Mesodermal cell (in vitro differentiated cells): Measurements from ENCODE around the gene NLGN1.
"Not testable (repeated sequence)": the region's sequence is repeated elsewhere in the genome, so short reads cannot be mapped to it uniquely, and the experiment has no call there.

ENCODE experiments used
- H3K27ac ChIP-seq: 2 replicates; pipeline ENCODE4 v1.7.0; 2013; ENCODE audit warnings: mild to moderate bottlenecking, low read depth, low read length, moderate library complexity; ENCODE audit not compliant: severe bottlenecking
- H3K36me3 ChIP-seq: 2 replicates; pipeline ENCODE4 v1.7.1; 2013; ENCODE audit warnings: mild to moderate bottlenecking, low read length, moderate library complexity; ENCODE audit not compliant: control insufficient read depth, insufficient read depth
- H3K4me1 ChIP-seq: one replicate; pipeline ENCODE4 v1.7.1; 2013; ENCODE audit warnings: mild to moderate bottlenecking, low read length; ENCODE audit not compliant: insufficient read depth, control insufficient read depth, poor library complexity, severe bottlenecking
- H3K4me3 ChIP-seq: 2 replicates; pipeline ENCODE4 v1.7.0; 2013; ENCODE audit warnings: low read length, control low read depth, mild to moderate bottlenecking; ENCODE audit not compliant: insufficient read depth, poor library complexity, severe bottlenecking; ENCODE audit errors: extremely low read depth
- H3K9me3 ChIP-seq: 2 replicates; pipeline ENCODE4 v1.7.1; 2013; ENCODE audit warnings: mild to moderate bottlenecking, low read length, moderate library complexity; ENCODE audit not compliant: control insufficient read depth
- WGBS, 2 experiments: methylation state at CpG; one replicate each; pipeline ENCODE4 v1.1.5; 2013; ENCODE audit warnings: missing lambda C conversion rate in 2 of 2; ENCODE audit not compliant: insufficient coverage in 2 of 2; 5-methylcytosine and 5-hydroxymethylcytosine counted together

NLGN1 gene

GRCh38 chr3:173429527-173429926 lies 32.0 kb downstream of the NLGN1 start:
- WGBS, 2 experiments = 71 to 86% methylated on average over 1 of the region's 1 CpG
- Histone ChIP-seq H3K27ac (no peak overlapping the region), H3K4me3 (no peak overlapping the region), H3K36me3 (no peaks in the 10 kb centered on the region), H3K9me3 (peaks cover 3% of the 10 kb centered on the region), H3K4me1 (no peaks in the 10 kb centered on the region)

GRCh38 chr3:173430576-173430975 lies 33.0 kb downstream of the NLGN1 start:
- WGBS, 2 experiments = 62 to 80% methylated on average over 1 of the region's 2 CpGs
- no peaks in the 10 kb centered on the region for H3K36me3 ChIP-seq
- H3K4me1 ChIP-seq = no peaks in the 10 kb centered on the region
- H3K4me3 ChIP-seq = no peak overlapping the region
- peaks cover 3% of the 10 kb centered on the region for H3K9me3 ChIP-seq
- H3K27ac ChIP-seq = no peak overlapping the region

- no peaks in the 10 kb centered on the region for H3K4me1 ChIP-seq
- WGBS, 2 experiments = 100% methylated on average over 1 of the region's 1 CpG; no CpG with 5 or more reads in 1 of the 2 experiments
- no peaks in the 10 kb centered on the region for H3K9me3 ChIP-seq
- no peak overlapping the region for H3K4me3 ChIP-seq
- no peak overlapping the region for H3K27ac ChIP-seq
- H3K36me3 ChIP-seq = no peaks in the 10 kb centered on the region
Measured at GRCh38 chr3:173439004-173439403, 41.5 kb downstream of the NLGN1 start.

- H3K4me1 ChIP-seq = no peaks in the 10 kb centered on the region
- 88 to 100% methylated on average over 1 of the region's 3 CpGs for WGBS, 2 experiments
- H3K4me3 ChIP-seq = no peak overlapping the region
- no peak overlapping the region for H3K27ac ChIP-seq
- no peaks in the 10 kb centered on the region for H3K36me3 ChIP-seq
- H3K9me3 ChIP-seq = no peaks in the 10 kb centered on the region
Measured at GRCh38 chr3:173440514-173440913, 43.0 kb downstream of the NLGN1 start.

GRCh38 chr3:173451561-173451960 lies 54.0 kb downstream of the NLGN1 start:
- 86 to 96% methylated on average over 9 to 10 of the region's 10 CpGs for WGBS, 2 experiments
- not testable (repeated sequence) for H3K4me3 ChIP-seq

GRCh38 chr3:173463250-173463649 lies 65.7 kb downstream of the NLGN1 start:
- Histone ChIP-seq H3K27ac (no peak overlapping the region), H3K9me3 (no peaks in the 10 kb centered on the region), H3K4me1 (peaks cover 11% of the 10 kb centered on the region), H3K4me3 (no peak overlapping the region), H3K36me3 (no peaks in the 10 kb centered on the region)
- WGBS, 2 experiments = 100% methylated on average over 1 of the region's 3 CpGs

More at GRCh38 chr3:173451561-173451960, 54.0 kb downstream of the NLGN1 start:
- not testable (repeated sequence) for H3K27ac ChIP-seq, H3K4me1 ChIP-seq, H3K36me3 ChIP-seq, H3K9me3 ChIP-seq

GRCh38 chr3:173465112-173465511 lies 67.6 kb downstream of the NLGN1 start:
- Histone ChIP-seq H3K4me1 (peaks cover 11% of the 10 kb centered on the region), H3K9me3 (no peaks in the 10 kb centered on the region), H3K4me3 (no peak overlapping the region), H3K27ac (peak overlapping the region; percentile 75), H3K36me3 (no peaks in the 10 kb centered on the region)
- no CpG with 5 or more reads among the region's 1 CpG for WGBS, 2 experiments

- 100% methylated on average over 1 of the region's 4 CpGs; no CpG with 5 or more reads in 1 of the 2 experiments for WGBS, 2 experiments
- H3K36me3 ChIP-seq = no peaks in the 10 kb centered on the region
Measured at GRCh38 chr3:173465898-173466678, 68.5 kb downstream of the NLGN1 start.

GRCh38 chr3:173467501-173467900 lies 70.0 kb downstream of the NLGN1 start:
- no peak overlapping the region for H3K27ac ChIP-seq
- no peak overlapping the region for H3K4me3 ChIP-seq
- H3K9me3 ChIP-seq = no peaks in the 10 kb centered on the region
- H3K4me1 ChIP-seq = peaks cover 11% of the 10 kb centered on the region
- no peaks in the 10 kb centered on the region for H3K36me3 ChIP-seq

More at GRCh38 chr3:173465898-173466678, 68.5 kb downstream of the NLGN1 start:
- Histone ChIP-seq H3K4me1 (peaks cover 11% of the 10 kb centered on the region), H3K4me3 (no peak overlapping the region), H3K9me3 (no peaks in the 10 kb centered on the region), H3K27ac (peak overlapping the region; percentile 41)

- Histone ChIP-seq H3K27ac (no peak overlapping the region), H3K4me1 (no peaks in the 10 kb centered on the region), H3K9me3 (no peaks in the 10 kb centered on the region), H3K36me3 (no peaks in the 10 kb centered on the region), H3K4me3 (no peak overlapping the region)
- WGBS, 2 experiments = no CpG with 5 or more reads among the region's 1 CpG
Measured at GRCh38 chr3:173473237-173473636, 75.7 kb downstream of the NLGN1 start.

- Histone ChIP-seq H3K36me3 (no peaks in the 10 kb centered on the region), H3K4me1 (no peaks in the 10 kb centered on the region), H3K27ac (no peak overlapping the region), H3K4me3 (no peak overlapping the region), H3K9me3 (no peaks in the 10 kb centered on the region)
- WGBS, 2 experiments = 80 to 100% methylated on average over 1 to 2 of the region's 2 CpGs
Measured at GRCh38 chr3:173479301-173479700, 81.8 kb downstream of the NLGN1 start.
